Measurements from ENCODE around the gene LBHD2.

GRCh38 chr14:103074729-103075367 is 9.2 kb upstream of the LBHD2 start:
- TF ChIP-seq POLR2A (IDR thresholded peaks at IDR 0.05; ENCODE audit: low read length) (no peak), GATA1 (IDR thresholded peaks at IDR 0.05; ENCODE audit: low read depth, low read length) (no peak)

Data from erythroblast (primary cell).